Motor neuron (in vitro differentiated cells): ENCODE measurements around the gene PSMD9. TPM values are rescaled to one million over a fixed set of nuclear protein-coding genes. Genes with fewer than 3 reads are reported as not detected.

Source experiments
- ATAC-seq, 8 experiments: fragments of 200-7000 bp; cut with Tn5 transposase; replicated peaks in 6 of 8; 2 replicates each; pipeline ENCODE4 v1.8.0; 2021; ENCODE audit warnings: mild to moderate bottlenecking in 8 of 8, moderate library complexity in 8 of 8
- H3K27ac ChIP-seq, 2 donors: fragments of 250-450 bp; sonication (Bioruptor Pico); 2 replicates each; pipeline ENCODE4 v1.9.0; 2021; ENCODE audit warnings: antibody characterized with exemption in 2 of 2, mild to moderate bottlenecking in 2 of 2, moderate library complexity in 1 of 2
- H3K4me1 ChIP-seq, 2 donors: fragments of 250-450 bp; sonication (Bioruptor Pico); replicated peaks in 1 of 2; 2 replicates each; pipeline ENCODE4 v1.6.1; 2021; ENCODE audit warnings: antibody characterized with exemption in 2 of 2, mild to moderate bottlenecking in 2 of 2, moderate library complexity in 1 of 2
- H3K4me3 ChIP-seq, 5 donors: fragments of 250-450 bp; sonication (Bioruptor Pico); 2 replicates each; pipeline ENCODE4 v1.9.0; 2021; ENCODE audit warnings: antibody characterized with exemption in 5 of 5, mild to moderate bottlenecking in 5 of 5, moderate library complexity in 4 of 5
- whole genome bisulfite sequencing, 10 experiments: fragments of 450-650 bp; shearing (Covaris generic); methylation state at CpG; one replicate each; pipeline ENCODE4 v1.0.0; 2022; 5-methylcytosine and 5-hydroxymethylcytosine counted together
- in situ Hi-C, 9 experiments: fragments of 400-800 bp; cut with MboI; loops; one replicate each; pipeline ENCODE4 v1.15.0; 2021; ENCODE audit warnings: low sequenced_read_pairs in 9 of 9, low pct_unique_long_range_greater_than_20kb in 2 of 9; ENCODE audit not compliant: unreplicated experiment in 9 of 9
- total RNA-seq, 8 experiments: library from RNA; unstranded; fragments of 300-600 nt; gene quantifications; 2 replicates each; pipeline versions ENCODE4 v1.2.3 to v1.2.4, GENCODE V29; 2022

The PSMD9 gene
- total RNA-seq, 8 experiments from 2014 or later = 25.3 to 135 (median 54.6) TPM

DNA sequence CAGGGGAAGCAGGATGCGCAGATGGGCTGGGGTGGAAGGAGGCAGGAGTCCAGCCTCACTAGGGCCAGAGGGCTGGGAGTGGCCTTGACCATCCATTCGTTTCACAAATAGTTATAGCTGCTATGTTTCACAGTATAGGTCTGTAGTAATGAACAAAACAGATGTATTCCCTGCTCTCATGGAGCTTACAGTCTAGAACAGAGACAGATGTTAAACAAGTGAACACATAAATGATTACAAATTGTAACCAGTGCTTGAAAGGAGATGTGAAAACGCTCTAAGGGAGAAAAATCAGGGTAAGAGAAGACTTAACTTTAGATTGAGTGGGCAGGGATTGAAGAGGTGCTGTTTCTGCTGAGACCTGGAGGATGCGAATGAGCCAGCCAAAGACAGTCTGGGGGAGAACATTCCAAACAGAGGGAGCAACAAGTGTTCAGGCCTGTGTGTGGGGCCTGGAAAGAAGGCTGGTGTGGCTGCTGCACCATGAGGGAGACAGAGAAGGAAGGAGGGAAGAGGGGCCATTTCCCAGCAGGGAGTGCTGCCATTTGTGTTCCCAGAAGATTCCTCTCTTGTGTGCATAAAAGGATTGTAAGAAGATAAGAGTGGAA is 44.4 kb downstream of the PSMD9 start:
- no peak overlapping the region for H3K27ac ChIP-seq
- no peak for ATAC-seq
- no peak overlapping the region for H3K4me3 ChIP-seq
- peaks cover 0 to 3% of the 10 kb centered on the region in 2 donors for H3K4me1 ChIP-seq
- in situ Hi-C loops = no loop called here
- 30 to 100% (median 88%) methylated on average over 1 to 4 of the region's 4 CpGs for WGBS, 10 experiments

DNA sequence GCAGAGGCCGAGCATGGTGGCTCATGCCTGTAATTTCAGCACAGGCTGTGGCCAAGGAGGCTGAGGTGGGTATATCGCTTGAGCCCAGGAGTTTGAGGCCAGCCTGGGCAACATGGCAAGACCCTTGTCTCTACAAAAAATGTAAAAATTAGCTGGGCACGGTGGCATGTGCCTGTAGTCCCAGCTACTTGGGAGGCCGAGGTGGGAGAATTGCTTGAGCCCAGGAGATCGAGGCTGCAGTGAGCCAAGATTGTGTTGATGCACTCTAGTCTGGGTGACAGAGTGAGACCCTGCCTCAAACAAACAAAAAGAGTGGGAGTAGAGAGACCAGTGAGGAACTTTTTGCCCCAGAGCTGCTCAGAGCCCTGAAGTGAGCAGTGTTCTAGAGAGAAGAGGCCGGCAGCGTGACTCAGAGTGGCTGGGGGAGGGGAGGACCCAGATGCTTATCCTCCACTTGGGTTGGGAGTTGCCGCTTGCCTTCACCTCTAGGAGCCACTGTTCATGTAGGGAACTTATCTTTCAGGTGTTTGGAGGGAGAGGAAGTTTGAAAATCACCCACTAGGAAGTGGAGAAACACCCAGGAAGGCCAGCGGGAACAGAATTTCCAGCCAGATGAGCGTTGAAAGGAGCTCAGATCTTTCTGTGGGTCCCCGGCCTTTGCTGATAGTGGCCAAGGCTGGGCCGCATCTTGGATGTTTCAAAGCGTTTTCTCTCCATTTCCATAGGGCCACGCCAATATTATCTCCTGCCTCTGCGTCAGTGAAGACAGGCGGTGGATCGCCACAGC is 45.1 kb downstream of the PSMD9 start:
- peak in 2 of 8 experiments; percentile 62 to 66 for ATAC-seq
- Histone ChIP-seq H3K4me3 (no peak overlapping the region), H3K4me1 (peaks cover 0 to 3% of the 10 kb centered on the region in 2 donors), H3K27ac (no peak overlapping the region)
- in situ Hi-C loops = no loop called here
- WGBS, 10 experiments = 78 to 100% (median 88%) methylated on average over 1 to 16 of the region's 17 CpGs; no CpG with 5 or more reads in 1 of the 10 experiments

DNA sequence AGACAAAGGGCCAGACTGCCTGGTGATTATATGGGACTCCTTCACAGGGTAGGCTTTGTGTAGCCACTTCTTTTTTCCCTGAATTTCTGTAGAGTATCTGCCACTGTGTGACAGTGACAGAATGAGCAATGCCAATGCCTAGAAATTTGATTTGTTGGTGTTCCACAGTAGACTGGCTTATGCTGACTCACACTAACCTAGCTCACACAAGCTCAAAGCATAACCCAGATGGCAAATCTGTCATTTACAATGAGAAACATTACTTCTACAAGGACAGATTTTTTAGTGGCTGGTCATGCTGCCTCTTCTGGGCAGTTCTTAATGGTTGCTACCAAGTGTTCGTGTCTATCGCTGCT is 45.7 kb downstream of the PSMD9 start:
- in situ Hi-C loops = no loop called here
- ATAC-seq = peak in 4 of 8 experiments; percentile 23 to 79 (median 62)
- no peak overlapping the region for H3K27ac ChIP-seq
- 80 to 100% (median 93%) methylated on average over 1 to 2 of the region's 2 CpGs; no CpG with 5 or more reads in 6 of the 10 experiments for WGBS, 10 experiments
- H3K4me3 ChIP-seq = no peak overlapping the region
- peaks cover 0 to 3% of the 10 kb centered on the region in 2 donors for H3K4me1 ChIP-seq

DNA sequence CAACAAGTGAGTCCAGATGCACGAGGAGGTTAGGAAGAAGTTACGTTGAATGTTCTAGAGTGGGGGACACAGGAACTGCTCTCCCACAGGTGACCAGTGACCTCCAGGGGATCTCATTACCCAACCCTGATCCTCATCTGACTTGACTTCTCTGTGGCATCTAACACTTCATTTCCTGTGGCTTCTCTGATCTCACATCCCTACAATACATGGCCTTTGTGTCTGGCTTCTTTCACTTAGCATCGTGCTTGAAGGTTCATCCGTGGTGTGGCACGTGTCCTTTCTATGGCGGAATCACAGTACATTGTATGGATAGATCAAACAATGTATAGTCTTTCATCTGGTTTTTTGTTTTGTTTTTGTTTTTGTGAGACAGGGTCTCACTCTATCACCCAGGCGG is 49.1 kb downstream of the PSMD9 start:
- in situ Hi-C loops = no loop called here
- Histone ChIP-seq H3K27ac (no peak overlapping the region), H3K4me3 (no peak overlapping the region), H3K4me1 (peaks cover 0 to 3% of the 10 kb centered on the region in 2 donors)
- no peak for ATAC-seq
- 71 to 100% (median 94%) methylated on average over 1 to 7 of the region's 7 CpGs for WGBS, 10 experiments

DNA sequence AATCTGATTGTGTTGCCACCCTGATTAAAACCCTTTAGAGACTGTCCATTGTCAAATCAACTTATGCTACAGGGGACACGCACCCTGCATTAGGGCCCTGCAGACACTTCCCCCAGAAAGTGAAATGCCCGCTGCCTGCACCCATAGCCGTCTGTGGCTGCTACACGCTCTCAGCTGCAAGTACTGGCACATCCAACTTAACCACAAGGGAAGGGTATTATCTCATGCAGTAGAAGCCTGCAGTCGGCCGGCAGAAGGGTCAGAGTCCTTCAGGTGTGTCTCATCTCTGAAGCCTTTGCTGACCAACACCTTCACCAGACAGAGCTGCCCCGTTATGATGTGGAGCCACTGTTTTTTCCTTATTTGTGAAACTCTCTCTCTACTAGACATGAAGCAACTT is 50.6 kb downstream of the PSMD9 start:
- WGBS, 10 experiments = 45 to 100% (median 75%) methylated on average over 1 to 7 of the region's 7 CpGs; no CpG with 5 or more reads in 3 of the 10 experiments

DNA sequence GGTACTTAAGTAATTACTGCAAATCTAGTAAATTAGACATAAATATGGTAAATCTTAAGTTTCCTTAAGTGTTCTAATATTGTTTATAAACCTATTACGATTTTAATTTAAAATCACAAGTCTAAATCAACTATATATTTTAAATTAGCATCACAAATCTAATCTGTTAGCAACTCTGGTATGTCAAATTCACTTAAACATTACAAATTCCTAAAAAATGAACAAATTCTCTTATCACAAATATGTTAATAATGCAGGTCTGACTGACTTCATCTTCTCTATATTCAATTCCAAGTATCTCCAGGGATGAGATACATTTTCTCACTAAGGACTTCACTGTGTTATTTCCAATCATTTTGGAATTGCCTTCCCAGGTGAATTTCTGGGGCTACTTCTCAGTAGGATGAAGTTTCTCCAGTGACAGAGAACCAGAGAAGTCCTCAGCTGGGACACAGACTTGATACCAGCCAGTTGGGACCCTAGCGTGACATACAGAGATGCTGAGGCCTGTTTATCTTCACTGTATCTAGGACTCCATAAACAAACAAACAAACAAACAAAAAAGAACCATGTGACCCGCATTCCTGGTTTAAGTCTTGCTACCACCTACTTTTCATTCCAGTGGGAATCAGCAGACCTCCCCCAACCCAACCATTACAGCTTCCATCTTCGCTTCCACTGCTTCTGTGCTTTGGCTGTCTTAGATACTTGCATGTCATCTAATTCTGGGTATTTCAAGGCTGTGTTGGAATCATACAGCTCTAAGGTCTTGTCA is 51.6 kb downstream of the PSMD9 start:
- Histone ChIP-seq H3K4me3 (no peak overlapping the region), H3K4me1 (no peaks in the 10 kb centered on the region), H3K27ac (no peak overlapping the region)
- in situ Hi-C loops = no loop called here
- no peak for ATAC-seq
- 44 to 100% (median 79%) methylated on average over 1 to 4 of the region's 4 CpGs for WGBS, 10 experiments

More for the DNA sequence above, 50.6 kb downstream of the PSMD9 start:
- in situ Hi-C loops = no loop called here
- Histone ChIP-seq H3K4me3 (no peak overlapping the region), H3K4me1 (no peaks in the 10 kb centered on the region), H3K27ac (no peak overlapping the region)
- ATAC-seq = no peak

DNA sequence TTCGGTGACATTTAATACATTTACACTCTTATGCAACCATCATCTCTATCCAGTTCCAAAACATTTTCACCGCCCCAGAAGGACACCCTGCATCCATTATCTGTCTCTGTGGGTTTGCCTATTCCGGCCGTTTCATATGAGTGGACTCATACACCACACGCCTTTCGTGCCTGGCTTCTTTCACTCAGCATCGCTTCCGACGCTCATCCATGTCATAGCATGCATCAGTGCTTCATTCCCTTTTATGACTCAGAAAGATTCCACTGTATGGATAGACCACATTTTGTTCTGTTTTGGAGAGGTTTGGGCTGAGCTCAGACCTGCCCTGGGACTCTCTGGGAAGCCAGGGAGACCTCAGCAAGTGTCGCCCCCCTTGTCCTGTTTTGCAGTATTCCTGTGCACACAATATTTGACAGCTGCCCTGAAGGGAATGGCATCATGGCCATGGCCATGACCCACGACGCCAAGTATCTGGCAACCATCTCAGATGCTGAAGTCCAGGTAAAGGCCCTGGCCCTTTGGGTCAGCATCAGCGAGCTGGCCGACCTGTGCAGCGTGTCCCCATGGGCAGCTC is 53.6 kb downstream of the PSMD9 start:
- H3K4me1 ChIP-seq = no peaks in the 10 kb centered on the region
- 59 to 100% (median 87%) methylated on average over 1 to 9 of the region's 15 CpGs; no CpG with 5 or more reads in 1 of the 10 experiments for WGBS, 10 experiments
- no peak overlapping the region for H3K4me3 ChIP-seq
- ATAC-seq = peak in 1 of 8 experiments; percentile 42
- in situ Hi-C loops = no loop called here
- no peak overlapping the region for H3K27ac ChIP-seq

DNA sequence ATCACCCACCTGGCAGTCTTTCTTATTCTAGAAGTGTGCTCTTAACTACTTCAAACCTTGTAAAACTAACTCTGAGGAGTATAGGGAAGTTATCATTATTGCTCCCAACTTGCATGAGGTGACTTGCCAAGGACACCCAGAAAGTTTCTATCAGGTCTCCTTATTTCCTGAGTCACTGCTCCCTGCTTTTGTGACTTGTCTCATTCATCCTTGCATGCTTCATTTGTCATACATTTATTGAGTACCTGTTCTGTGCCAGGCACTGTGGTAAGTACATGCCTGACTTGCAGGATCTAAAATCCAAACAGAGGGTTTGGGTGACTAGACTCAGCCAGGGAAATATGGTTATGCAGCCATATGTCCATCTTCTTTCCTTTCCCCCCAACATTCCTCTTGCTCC is 55.3 kb downstream of the PSMD9 start:
- no peak overlapping the region for H3K27ac ChIP-seq
- in situ Hi-C loops = no loop called here
- no peak for ATAC-seq
- H3K4me3 ChIP-seq = no peak overlapping the region
- H3K4me1 ChIP-seq = no peaks in the 10 kb centered on the region

DNA sequence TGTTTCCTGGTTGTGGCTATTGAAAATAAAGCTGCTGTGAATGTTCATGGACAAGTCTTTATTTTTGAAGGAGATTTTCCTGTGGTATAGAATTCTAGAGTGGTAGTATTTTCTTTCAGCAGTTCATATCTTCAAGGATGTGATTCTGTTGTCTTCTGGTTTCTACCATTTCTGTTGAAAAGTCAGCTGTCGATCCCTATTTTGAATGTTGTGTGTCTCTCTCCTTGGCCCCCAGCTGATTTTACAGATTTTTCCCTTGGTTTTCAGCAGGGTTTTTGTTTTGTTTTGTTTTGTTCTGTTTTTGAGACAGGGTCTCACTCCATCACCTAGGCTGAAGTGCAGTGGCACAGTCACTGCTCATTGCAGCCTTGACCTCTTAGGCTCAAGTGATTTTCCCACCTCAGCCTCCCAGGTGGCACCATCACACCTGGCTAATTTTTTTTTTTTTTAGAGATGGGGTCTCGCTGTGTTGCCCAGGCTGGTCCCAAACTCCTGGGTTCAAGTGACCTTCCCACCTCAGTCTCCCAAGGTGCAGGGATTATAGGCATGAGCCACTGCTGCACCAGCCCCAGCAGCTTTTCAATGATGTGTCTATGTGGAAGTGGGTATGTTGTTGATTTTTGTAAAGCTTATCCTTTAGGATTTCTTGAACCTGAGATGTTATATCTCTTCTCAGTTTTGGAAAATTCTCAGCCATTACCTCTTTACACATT is 57.9 kb downstream of the PSMD9 start:
- in situ Hi-C loops = no loop called here

DNA sequence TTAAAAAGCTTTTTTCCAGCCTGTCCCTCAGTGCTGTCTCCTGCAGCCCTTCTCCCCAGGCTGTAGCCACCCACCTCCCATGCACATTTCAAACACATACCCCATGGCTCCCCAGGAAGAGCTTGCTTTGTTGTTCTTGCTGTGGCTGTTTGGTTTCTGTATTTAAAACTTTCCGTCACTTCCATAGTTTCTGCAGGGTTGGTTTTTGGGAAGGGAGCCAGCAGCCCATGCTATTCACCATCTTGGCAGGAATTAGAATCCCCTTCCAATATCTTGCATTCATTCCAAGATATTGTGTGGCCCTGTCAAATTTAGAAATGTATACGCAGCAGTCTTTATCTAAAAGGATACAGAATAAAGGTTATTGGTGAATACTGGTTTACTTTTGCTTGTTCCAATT is 59.4 kb downstream of the PSMD9 start:
- in situ Hi-C loops = no loop called here
- Histone ChIP-seq H3K4me1 (no peaks in the 10 kb centered on the region), H3K27ac (no peak overlapping the region), H3K4me3 (no peak overlapping the region)
- 80 to 100% (median 100%) methylated on average over 1 to 2 of the region's 2 CpGs; no CpG with 5 or more reads in 1 of the 10 experiments for WGBS, 10 experiments
- ATAC-seq = no peak

More for the DNA sequence above, 57.9 kb downstream of the PSMD9 start:
- ATAC-seq = no peak
- Histone ChIP-seq H3K4me1 (no peaks in the 10 kb centered on the region), H3K4me3 (no peak overlapping the region), H3K27ac (no peak overlapping the region)
- WGBS, 10 experiments = 87 to 100% (median 100%) methylated on average over 1 to 2 of the region's 2 CpGs; no CpG with 5 or more reads in 5 of the 10 experiments

DNA sequence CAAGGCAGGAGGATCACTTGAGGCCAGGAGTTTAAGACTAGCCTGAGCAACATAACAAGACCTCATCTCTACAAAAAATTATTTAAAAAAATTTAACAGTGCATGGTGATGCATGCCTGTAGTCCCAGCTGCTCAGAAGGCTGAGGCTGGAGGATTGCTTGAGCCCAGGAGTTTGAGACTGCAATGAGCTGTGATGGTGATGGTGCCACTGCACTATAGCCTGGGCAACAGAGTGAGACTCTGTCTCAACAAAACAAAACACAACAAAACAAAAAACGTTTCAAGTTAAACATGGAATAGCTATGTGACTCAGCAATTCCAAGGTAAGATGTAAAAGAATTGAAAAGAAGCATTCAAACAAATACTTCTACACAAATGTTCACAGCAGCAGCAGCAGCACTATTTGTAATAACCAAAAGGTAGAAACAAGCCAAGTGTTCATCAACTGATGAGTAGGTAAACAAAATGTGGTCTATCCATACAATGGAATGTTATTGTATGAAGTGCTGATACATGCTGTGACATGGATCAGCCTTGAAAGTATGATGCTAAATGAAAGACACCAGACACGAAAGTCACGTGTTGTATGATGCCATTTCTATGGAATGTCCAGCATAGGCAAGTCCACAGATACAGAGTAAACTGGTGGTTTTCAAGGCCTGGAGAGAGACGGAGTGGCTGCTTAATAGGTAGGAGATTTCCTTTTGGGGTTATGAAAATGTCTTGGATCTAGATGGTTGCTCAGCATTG is 61.2 kb downstream of the PSMD9 start:
- H3K27ac ChIP-seq = no peak overlapping the region
- no peaks in the 10 kb centered on the region for H3K4me1 ChIP-seq
- WGBS, 10 experiments = 38 to 100% (median 76%) methylated on average over 1 to 4 of the region's 4 CpGs
- peak in 2 of 8 experiments; percentile 62 to 93 for ATAC-seq
- no peak overlapping the region for H3K4me3 ChIP-seq
- in situ Hi-C loops = no loop called here

DNA sequence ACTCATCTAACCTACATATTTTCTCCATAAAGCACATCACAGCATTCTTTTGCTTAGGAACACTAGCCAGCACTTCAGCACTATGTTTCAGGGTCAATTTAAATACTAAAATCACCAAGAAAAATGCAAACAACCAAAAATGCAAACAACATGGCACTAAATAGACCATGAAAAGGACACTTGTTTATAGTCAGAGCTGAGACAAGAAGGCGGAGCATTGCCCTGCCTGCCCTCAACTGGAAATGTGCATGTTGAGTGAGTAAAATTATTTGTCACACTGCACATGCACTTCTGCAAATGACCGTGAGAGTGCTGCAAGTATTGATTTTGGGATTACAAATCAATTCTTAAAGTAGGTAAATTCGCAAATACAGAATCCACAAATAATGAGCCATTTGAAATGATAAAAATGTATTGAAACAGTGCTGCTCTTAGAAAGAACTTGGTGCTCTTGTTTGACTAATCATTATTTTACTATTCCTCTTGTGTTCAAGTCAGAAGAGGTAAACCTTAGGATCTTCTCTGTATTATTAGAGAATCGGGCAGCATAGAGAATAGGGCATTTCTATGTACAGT is 64.6 kb downstream of the PSMD9 start:
- Histone ChIP-seq H3K4me3 (no peak overlapping the region), H3K27ac (no peak overlapping the region), H3K4me1 (no peaks in the 10 kb centered on the region)
- peak in 2 of 8 experiments; percentile 43 to 83 for ATAC-seq
- 79 to 100% (median 95%) methylated on average over 1 to 4 of the region's 4 CpGs; no CpG with 5 or more reads in 1 of the 10 experiments for WGBS, 10 experiments
- in situ Hi-C loops = no loop called here
